ENCODE data around the gene TKT. TPM values are rescaled to one million over a fixed set of nuclear protein-coding genes. Genes with fewer than 3 reads are reported as not detected.

Gene TKT
- total RNA-seq, 1 experiment from 2014 or later = 650 TPM

DNA sequence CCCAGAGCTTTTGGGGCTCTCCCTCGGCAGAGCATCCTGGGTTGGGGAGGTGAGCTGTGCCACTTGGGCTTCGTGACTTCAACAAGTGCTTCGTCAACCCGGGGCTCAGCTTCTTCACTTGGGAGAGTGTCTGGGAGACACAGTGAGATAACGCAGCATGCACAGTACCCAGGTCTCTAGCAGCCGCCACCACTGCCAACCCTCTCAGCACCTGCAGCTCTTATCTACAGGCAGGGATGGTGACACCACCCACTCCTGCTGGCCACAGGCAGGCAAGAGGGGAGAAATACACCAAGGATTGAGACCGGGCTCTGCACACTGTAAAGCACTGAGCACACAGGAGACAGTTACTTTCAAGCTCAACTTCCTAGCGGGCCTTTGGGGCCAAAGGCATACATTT lies 11.6 kb downstream of the TKT start:
- peaks cover 44 to 57% (median 47%) of the 10 kb centered on the region in 3 experiments for H3K36me3 Mint-ChIP-seq (ENCODE audit: insufficient read depth in 1 of 3, low read depth in 3 of 3)
- Histone ChIP-seq H3K4me2 (ENCODE audit: insufficient read depth, insufficient read length, low read length) (no peak overlapping the region), H4K20me1 (ENCODE audit: control insufficient read depth, insufficient read depth, insufficient read length) (peaks cover 2% of the 10 kb centered on the region), H2BK5ac (ENCODE audit: insufficient read length, low read length) (peak overlapping the region; percentile 23), H4K91ac (ENCODE audit: insufficient read length, low read depth, low read length) (no peak overlapping the region), H2AFZ (ENCODE audit: low read length) (no peak overlapping the region), H2BK120ac (ENCODE audit: low read depth, low read length, poor library complexity, severe bottlenecking) (no peak overlapping the region), H2AK5ac (ENCODE audit: insufficient read length, low read length) (no peak overlapping the region), H3K4ac (ENCODE audit: low read depth, low read length) (no peak overlapping the region), H3K14ac (ENCODE audit: insufficient read depth, low read length) (peak overlapping the region; percentile 63; the same call in 1 of the 2 replicates), H3K18ac (ENCODE audit: insufficient read length, low read depth, low read length) (no peak overlapping the region), H3K79me1 (ENCODE audit: insufficient read depth, low read depth, low read length, poor library complexity, severe bottlenecking) (peaks cover 30% of the 10 kb centered on the region), H3K23ac (ENCODE audit: insufficient read length, low read depth, low read length) (no peak overlapping the region), H3K23me2 (ENCODE audit: insufficient read length, low read depth, low read length, poor library complexity, severe bottlenecking) (peaks cover 2% of the 10 kb centered on the region), H3K56ac (ENCODE audit: insufficient read length, low read depth, low read length) (no peak overlapping the region), H3K9me3 (ENCODE audit: control insufficient read depth, low read depth, low read length) (no peaks in the 10 kb centered on the region), H3K9ac (ENCODE audit: extremely low read depth, insufficient read length, low read length) (peak overlapping the region; percentile 35), H3K27ac (ENCODE audit: insufficient read length, low read depth, low read length) (peak overlapping the region; percentile 10), H4K5ac (ENCODE audit: insufficient read length, low read depth, low read length) (peak overlapping the region; percentile 58), H3T11ph (ENCODE audit: low read length) (no peak overlapping the region), H2BK20ac (ENCODE audit: low read depth, low read length, poor library complexity, severe bottlenecking) (no peak overlapping the region), H3K27me3 (ENCODE audit: insufficient read depth, low read length) (no peaks in the 10 kb centered on the region), H2BK15ac (ENCODE audit: low read depth, low read length) (no peak overlapping the region), H3K79me2 (ENCODE audit: insufficient read depth, low read length) (peaks cover 67% of the 10 kb centered on the region), H2BK12ac (ENCODE audit: insufficient read length, low read depth, low read length) (no peak overlapping the region), H3K4me1 (ENCODE audit: insufficient read depth, low read length) (peaks cover 16% of the 10 kb centered on the region; the same call in 1 of the 2 replicates), H4K8ac (replicated peaks; ENCODE audit: insufficient read length, low read depth, low read length) (no peak overlapping the region)
- no CpG with 5 or more reads among the region's 8 CpGs for WGBS (ENCODE audit: extremely low coverage, insufficient read length, low lambda C conversion rate)
- DNase-seq = no peak
- TF ChIP-seq, protein P1, sequence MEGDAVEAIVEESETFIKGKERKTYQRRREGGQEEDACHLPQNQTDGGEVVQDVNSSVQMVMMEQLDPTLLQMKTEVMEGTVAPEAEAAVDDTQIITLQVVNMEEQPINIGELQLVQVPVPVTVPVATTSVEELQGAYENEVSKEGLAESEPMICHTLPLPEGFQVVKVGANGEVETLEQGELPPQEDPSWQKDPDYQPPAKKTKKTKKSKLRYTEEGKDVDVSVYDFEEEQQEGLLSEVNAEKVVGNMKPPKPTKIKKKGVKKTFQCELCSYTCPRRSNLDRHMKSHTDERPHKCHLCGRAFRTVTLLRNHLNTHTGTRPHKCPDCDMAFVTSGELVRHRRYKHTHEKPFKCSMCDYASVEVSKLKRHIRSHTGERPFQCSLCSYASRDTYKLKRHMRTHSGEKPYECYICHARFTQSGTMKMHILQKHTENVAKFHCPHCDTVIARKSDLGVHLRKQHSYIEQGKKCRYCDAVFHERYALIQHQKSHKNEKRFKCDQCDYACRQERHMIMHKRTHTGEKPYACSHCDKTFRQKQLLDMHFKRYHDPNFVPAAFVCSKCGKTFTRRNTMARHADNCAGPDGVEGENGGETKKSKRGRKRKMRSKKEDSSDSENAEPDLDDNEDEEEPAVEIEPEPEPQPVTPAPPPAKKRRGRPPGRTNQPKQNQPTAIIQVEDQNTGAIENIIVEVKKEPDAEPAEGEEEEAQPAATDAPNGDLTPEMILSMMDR (conservative IDR thresholded peaks at IDR 0.05) = no peak
- no peak overlapping the region for H3K4me3 Mint-ChIP-seq
- no peaks in the 10 kb centered on the region for H3K9me3 Mint-ChIP-seq
- H3K4me1 Mint-ChIP-seq = peaks cover 39 to 41% of the 10 kb centered on the region in 2 experiments
- peak overlapping the region; percentile 25 to 82 (median 44); a peak in 3 of 7 replicates for H3K27ac Mint-ChIP-seq
- no peaks in the 10 kb centered on the region; the same call in 1 of the 2 replicates for H3K27me3 Mint-ChIP-seq (ENCODE audit: low read depth)
